A549 (cell line): ENCODE results near the gene RPS15. TPM values are rescaled to one million over a fixed set of nuclear protein-coding genes. Genes with fewer than 3 reads are reported as not detected.
A peak's percentile ranks its signal among the peaks of the same experiment; 100 is the strongest.

Experiments
- ATAC-seq, 2 experiments: fragments of 200-7000 bp in 1 of 2; fragments of >200 bp in 1 of 2; cut with Nextera tagmentation in 1 of 2; cut with Tn5 transposase in 1 of 2; 3 replicates each; pipeline versions ENCODE4 v1.8.0 to v1.9.1; 2018 to 2020; ENCODE audit warnings: mild to moderate bottlenecking in 1 of 2, moderate library complexity in 1 of 2
- CTCF ChIA-PET: fragments of 300-600 bp; sonication (Branson Sonifier 250); formaldehyde crosslinking; extraction: SDS; loops from one replicate; lab custom pipeline; 2021; ENCODE audit warnings: antibody characterized with exemption, inconsistent platforms; lab: Yijun Ruan, JAX
- POLR2A ChIA-PET: fragments of 350-600 bp; formaldehyde crosslinking; extraction: SDS; loops from one replicate; lab custom pipeline; 2021; ENCODE audit warnings: antibody characterized with exemption, inconsistent platforms; lab: Yijun Ruan, JAX
- DNase-seq, 2 experiments: peaks; one replicate each; pipeline versions ENCODE4 v3.0.0 to v3.0.0-alpha.2; 2011 to 2016; ENCODE audit warnings: low read depth in 1 of 2, low spot score in 1 of 2
- FAIRE-seq: peaks from 2 replicates; lab custom pipeline; 2011; peaks lifted over from hg19 to GRCh38; lab: Jason Lieb, UNC
- H3K27ac ChIP-seq, 2 experiments: fragments of >200 bp; sonication (Bioruptor Twin); formaldehyde crosslinking; 3 replicates each; pipeline ENCODE4 v1.5.1; 2016 to 2017
- H3K4me1 ChIP-seq: fragments of >200 bp; sonication (Bioruptor Twin); formaldehyde crosslinking; 3 replicates; pipeline ENCODE4 v1.6.1; 2016
- H3K4me2 ChIP-seq: fragments of >200 bp; sonication (Bioruptor Twin); formaldehyde crosslinking; 3 replicates; pipeline ENCODE4 v1.6.1; 2016
- H3K4me3 ChIP-seq: fragments of >200 bp; sonication (Bioruptor Twin); formaldehyde crosslinking; 3 replicates; pipeline ENCODE4 v1.5.1; 2016
- H3K9me3 ChIP-seq: fragments of >200 bp; sonication (Bioruptor Twin); formaldehyde crosslinking; 3 replicates; pipeline ENCODE4 v1.6.1; 2016
- BCL3 ChIP-seq: fragments of >200 bp; sonication (Bioruptor Twin); formaldehyde crosslinking; IDR thresholded peaks from 3 replicates; pipeline ENCODE4 v1.6.1; 2016
- BHLHE40 ChIP-seq: IDR thresholded peaks from 2 replicates; pipeline ENCODE4 v1.6.1; 2012; ENCODE audit warnings: low read depth, low read length, inconsistent platforms
- CBX2 ChIP-seq: fragments of 200-600 bp; sonication (generic); IDR thresholded peaks from 2 replicates; pipeline ENCODE4 v1.6.1; 2016; ENCODE audit warnings: low read depth, mild to moderate bottlenecking, borderline replicate concordance
- CHD2 ChIP-seq: fragments of 150-350 bp; IDR thresholded peaks from 2 replicates; pipeline ENCODE4 v1.6.1; 2014; ENCODE audit warnings: low read length; ENCODE audit not compliant: partially characterized antibody
- E2F6 ChIP-seq: IDR thresholded peaks from 2 replicates; pipeline ENCODE4 v1.6.1; 2012; ENCODE audit warnings: low read depth, borderline replicate concordance
- EHF ChIP-seq: fragments of 250-450 bp; sonication (Bioruptor Pico); IDR thresholded peaks from 2 replicates; pipeline ENCODE4 v1.5.0; 2020; ENCODE audit warnings: mild to moderate bottlenecking
- EHMT2 ChIP-seq: fragments of 200-600 bp; sonication (generic); IDR thresholded peaks from 2 replicates; pipeline ENCODE4 v1.6.1; 2016; ENCODE audit warnings: antibody characterized with exemption, low read depth, mild to moderate bottlenecking, moderate library complexity
- ESRRA ChIP-seq: fragments of 150-350 bp; IDR thresholded peaks from 2 replicates; pipeline ENCODE4 v1.6.1; 2014; ENCODE audit warnings: mild to moderate bottlenecking, low read length, borderline replicate concordance
- FOXS1 ChIP-seq: fragments of 250-450 bp; sonication (Bioruptor Pico); IDR thresholded peaks from 2 replicates; pipeline ENCODE4 v1.5.0; 2020; ENCODE audit warnings: mild to moderate bottlenecking, moderate library complexity
- GATA3 ChIP-seq: IDR thresholded peaks from 2 replicates; pipeline ENCODE4 v1.6.1; 2012; ENCODE audit warnings: borderline replicate concordance
- JUN ChIP-seq, 2 experiments: fragments of >200 bp; sonication (Bioruptor Twin); formaldehyde crosslinking; IDR thresholded peaks; 2 replicates in 1 of 2; 3 replicates in 1 of 2; pipeline ENCODE4 v1.6.1; 2016 to 2017
- KDM1A ChIP-seq: fragments of 200-600 bp; sonication (generic); IDR thresholded peaks from 2 replicates; pipeline ENCODE4 v1.6.1; 2016; ENCODE audit warnings: low read depth, mild to moderate bottlenecking
- MAFK ChIP-seq: fragments of 450-650 bp; IDR thresholded peaks from 2 replicates; pipeline ENCODE4 v1.6.1; 2014; ENCODE audit not compliant: partially characterized antibody
- MAX ChIP-seq: IDR thresholded peaks from 2 replicates; pipeline ENCODE4 v1.6.1; 2012
- RARB ChIP-seq: fragments of 250-450 bp; sonication (Bioruptor Pico); IDR thresholded peaks from 2 replicates; pipeline ENCODE4 v1.8.0; 2021; ENCODE audit warnings: mild to moderate bottlenecking, moderate library complexity
- RCOR1 ChIP-seq: fragments of 150-350 bp; IDR thresholded peaks from 2 replicates; pipeline ENCODE4 v1.6.1; 2014; ENCODE audit warnings: antibody characterized with exemption, low read length, low read depth
- REST ChIP-seq: fragments of 200-600 bp; sonication (generic); IDR thresholded peaks from 2 replicates; pipeline ENCODE4 v1.6.1; 2016; ENCODE audit warnings: antibody characterized with exemption, mild to moderate bottlenecking, moderate library complexity
- SREBF2 ChIP-seq: fragments of 450-650 bp; IDR thresholded peaks from 2 replicates; pipeline ENCODE4 v1.6.1; 2014; ENCODE audit warnings: mild to moderate bottlenecking, moderate library complexity
- USF2 ChIP-seq: fragments of 450-650 bp; IDR thresholded peaks from 2 replicates; pipeline ENCODE4 v1.6.1; 2014; ENCODE audit warnings: antibody characterized with exemption
- WGBS: methylation state at CpG from one replicate; pipeline ENCODE4 v1.1.6; 2017; ENCODE audit errors: missing lambda C conversion rate; 5-methylcytosine and 5-hydroxymethylcytosine counted together
- polyA plus RNA-seq, 4 experiments: library from polyadenylated mRNA; depleted of rRNA in 3 of 4; stranded (reverse); fragments of >200 nt; fragmentation: RNase III in 1 of 4; extraction: RNeasy Plus Mini Kit Qiagen cat#74134 plus additional on column Dnase treatment in 1 of 4; gene quantifications; 2 replicates in 3 of 4; 3 replicates in 1 of 4; pipeline ENCODE4 v1.2.3, GENCODE V29; 2011 to 2017
- TF ChIP-seq, protein P1 (sequence below): IDR thresholded peaks from 2 replicates; pipeline ENCODE4 v1.6.1; 2012
- TF ChIP-seq, protein P2 (sequence below): fragments of 150-350 bp; IDR thresholded peaks from 2 replicates; pipeline ENCODE4 v1.6.1; 2014; ENCODE audit warnings: low read depth, mild to moderate bottlenecking, low read length
- TF ChIP-seq, protein P3 (sequence below): fragments of >200 bp; sonication (Bioruptor Twin); formaldehyde crosslinking; IDR thresholded peaks from 3 replicates; pipeline ENCODE4 v1.5.1; 2016

RPS15 gene
- polyA plus RNA-seq, 2 of the 4 experiments (the other 2 are of a cell fraction), result 525 to 1,458 TPM

GRCh38 chr19:1441022-1441426 lies 2.8 kb downstream of the RPS15 start:
- CTCF ChIA-PET, result interaction anchor here (0.7 kb wide), 1 partner anchor 13 kb away, joined by 3 read pairs; no protein-coding TSS in a partner anchor
- no peaks in the 10 kb centered on the region for H3K9me3 ChIP-seq
- peaks cover 42% of the 10 kb centered on the region for H3K4me1 ChIP-seq
- TF ChIP-seq, protein P1, sequence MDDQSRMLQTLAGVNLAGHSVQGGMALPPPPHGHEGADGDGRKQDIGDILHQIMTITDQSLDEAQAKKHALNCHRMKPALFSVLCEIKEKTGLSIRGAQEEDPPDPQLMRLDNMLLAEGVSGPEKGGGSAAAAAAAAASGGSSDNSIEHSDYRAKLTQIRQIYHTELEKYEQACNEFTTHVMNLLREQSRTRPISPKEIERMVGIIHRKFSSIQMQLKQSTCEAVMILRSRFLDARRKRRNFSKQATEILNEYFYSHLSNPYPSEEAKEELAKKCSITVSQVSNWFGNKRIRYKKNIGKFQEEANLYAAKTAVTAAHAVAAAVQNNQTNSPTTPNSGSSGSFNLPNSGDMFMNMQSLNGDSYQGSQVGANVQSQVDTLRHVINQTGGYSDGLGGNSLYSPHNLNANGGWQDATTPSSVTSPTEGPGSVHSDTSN, result no peak
- TF ChIP-seq E2F6 (no peak), CBX2 (no peak), CHD2 (no peak), MAFK (no peak), USF2 (no peak), EHF (CRISPR knock-in tag) (no peak), BCL3 (no peak), RCOR1 (no peak), FOXS1 (CRISPR knock-in tag) (no peak), KDM1A (no peak), MAX (no peak), BHLHE40 (no peak), ESRRA (no peak)
- TF ChIP-seq, protein P2, sequence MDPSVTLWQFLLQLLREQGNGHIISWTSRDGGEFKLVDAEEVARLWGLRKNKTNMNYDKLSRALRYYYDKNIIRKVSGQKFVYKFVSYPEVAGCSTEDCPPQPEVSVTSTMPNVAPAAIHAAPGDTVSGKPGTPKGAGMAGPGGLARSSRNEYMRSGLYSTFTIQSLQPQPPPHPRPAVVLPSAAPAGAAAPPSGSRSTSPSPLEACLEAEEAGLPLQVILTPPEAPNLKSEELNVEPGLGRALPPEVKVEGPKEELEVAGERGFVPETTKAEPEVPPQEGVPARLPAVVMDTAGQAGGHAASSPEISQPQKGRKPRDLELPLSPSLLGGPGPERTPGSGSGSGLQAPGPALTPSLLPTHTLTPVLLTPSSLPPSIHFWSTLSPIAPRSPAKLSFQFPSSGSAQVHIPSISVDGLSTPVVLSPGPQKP, result no peak
- TF ChIP-seq, protein P3, sequence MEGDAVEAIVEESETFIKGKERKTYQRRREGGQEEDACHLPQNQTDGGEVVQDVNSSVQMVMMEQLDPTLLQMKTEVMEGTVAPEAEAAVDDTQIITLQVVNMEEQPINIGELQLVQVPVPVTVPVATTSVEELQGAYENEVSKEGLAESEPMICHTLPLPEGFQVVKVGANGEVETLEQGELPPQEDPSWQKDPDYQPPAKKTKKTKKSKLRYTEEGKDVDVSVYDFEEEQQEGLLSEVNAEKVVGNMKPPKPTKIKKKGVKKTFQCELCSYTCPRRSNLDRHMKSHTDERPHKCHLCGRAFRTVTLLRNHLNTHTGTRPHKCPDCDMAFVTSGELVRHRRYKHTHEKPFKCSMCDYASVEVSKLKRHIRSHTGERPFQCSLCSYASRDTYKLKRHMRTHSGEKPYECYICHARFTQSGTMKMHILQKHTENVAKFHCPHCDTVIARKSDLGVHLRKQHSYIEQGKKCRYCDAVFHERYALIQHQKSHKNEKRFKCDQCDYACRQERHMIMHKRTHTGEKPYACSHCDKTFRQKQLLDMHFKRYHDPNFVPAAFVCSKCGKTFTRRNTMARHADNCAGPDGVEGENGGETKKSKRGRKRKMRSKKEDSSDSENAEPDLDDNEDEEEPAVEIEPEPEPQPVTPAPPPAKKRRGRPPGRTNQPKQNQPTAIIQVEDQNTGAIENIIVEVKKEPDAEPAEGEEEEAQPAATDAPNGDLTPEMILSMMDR, result no peak
- ATAC-seq (no peak), FAIRE-seq (no peak), DNase-seq (no peak)
- POLR2A ChIA-PET, result no interaction called here
- H3K27ac ChIP-seq, result peak overlapping the region in 1 of 2 experiments; percentile 99; a peak in 3 of 6 replicates
- 93% methylated on average over 3 of the region's 9 CpGs for WGBS
- H3K4me3 ChIP-seq, result no peak overlapping the region
- H3K4me2 ChIP-seq, result peak overlapping the region; percentile 90

- WGBS, result 87% methylated on average over 18 of the region's 25 CpGs
- H3K9me3 ChIP-seq, result no peaks in the 10 kb centered on the region
- TF ChIP-seq, protein P2, result no peak
- TF ChIP-seq JUN (IDR thresholded peaks at IDR 0.05) (no peak), RARB (CRISPR knock-in tag) (no peak), EHMT2 (no peak), RCOR1 (no peak), SREBF2 (no peak), REST (no peak), MAX (no peak), GATA3 (no peak)
Measured at GRCh38 chr19:1441677-1442438, 3.7 kb downstream of the RPS15 start.

More at GRCh38 chr19:1441677-1442438, 3.7 kb downstream of the RPS15 start:
- ATAC-seq (no peak), DNase-seq (no peak), FAIRE-seq (no peak)
- no peak overlapping the region for H3K4me2 ChIP-seq
- H3K27ac ChIP-seq, result no peak overlapping the region
- H3K4me3 ChIP-seq, result no peak overlapping the region
- H3K4me1 ChIP-seq, result peaks cover 47% of the 10 kb centered on the region
- POLR2A ChIA-PET, result no interaction called here
- CTCF ChIA-PET, result interaction anchor here (0.9 to 2.1 kb wide), 2 partner anchors 10 to 162 kb away, joined by 3 to 6 read pairs; no protein-coding TSS in a partner anchor
